Measurements from ENCODE around the gene KIF9. TPM values are rescaled to one million over a fixed set of nuclear protein-coding genes. Genes with fewer than 3 reads are reported as not detected.
"Not testable (repeated sequence)": the region's sequence is repeated elsewhere in the genome, so short reads cannot be mapped to it uniquely, and the experiment has no call there.

Gene KIF9
- total RNA-seq, 2 experiments from 2014 or later = 8.3 to 8.8 TPM

- ATAC-seq (no peak), DNase-seq (no peak)
- intact Hi-C loops (cut with micrococcal nuclease) = no loop called here
- Mint-ChIP-seq H3K4me3 (no peak overlapping the region), H3K27ac (no peak overlapping the region), H3K9me3 (no peaks in the 10 kb centered on the region), H3K4me1 (ENCODE audit: low read depth) (peaks cover 4% of the 10 kb centered on the region), H3K27me3 (no peaks in the 10 kb centered on the region), H3K36me3 (ENCODE audit: low read depth) (peaks cover 20% of the 10 kb centered on the region)
- ChIA-PET POLR2A (no interaction called here), CTCF (interaction anchor here (1.4 kb wide), 1 partner anchor 68 kb away, joined by 3 read pairs; no protein-coding TSS in a partner anchor)
- TF ChIP-seq CTCF (IDR thresholded peaks at IDR 0.05) = no peak
Observed at GRCh38 chr3:47318916-47319315, 36.3 kb upstream of the KIF9 start.

- H3K4me3 Mint-ChIP-seq; intact Hi-C loops (cut with micrococcal nuclease); H3K4me1 Mint-ChIP-seq (ENCODE audit: low read depth); H3K27me3 Mint-ChIP-seq; H3K9me3 Mint-ChIP-seq; ATAC-seq; H3K27ac Mint-ChIP-seq; DNase-seq; POLR2A ChIA-PET; CTCF ChIA-PET; H3K36me3 Mint-ChIP-seq (ENCODE audit: low read depth): not testable (repeated sequence)
Observed at GRCh38 chr3:47316151-47316550, 33.6 kb upstream of the KIF9 start.

DNA sequence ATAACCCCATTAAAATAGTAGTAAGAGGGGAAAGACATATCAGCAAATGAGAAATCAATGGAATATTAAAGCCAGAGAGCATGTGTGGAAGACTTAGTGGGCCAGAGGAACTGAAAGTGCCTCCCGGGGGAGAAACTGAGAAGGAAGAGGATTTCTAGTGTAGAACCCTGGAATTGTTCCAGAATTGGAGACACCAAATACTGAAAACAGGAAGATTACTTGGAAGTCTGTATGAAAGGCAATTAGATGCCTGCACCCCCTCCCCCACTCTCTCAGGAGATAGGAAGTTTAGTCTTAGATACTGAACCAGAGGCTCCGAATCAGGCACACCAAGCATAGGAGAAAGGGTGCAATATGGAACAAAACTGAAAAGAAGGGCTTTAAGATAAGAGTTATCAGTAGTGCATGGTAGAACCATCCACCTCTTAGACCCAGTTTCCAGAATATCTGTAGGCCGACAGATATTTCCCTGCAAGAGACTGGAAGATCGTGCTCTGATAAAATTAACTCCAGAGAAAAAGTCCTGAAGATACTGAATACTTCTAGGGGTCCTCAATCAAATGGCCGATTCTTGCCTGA, 32.6 kb upstream of the KIF9 start:
- ChIA-PET CTCF (interaction anchor here (3.0 kb wide), 1 partner anchor 9 kb away, joined by 28 read pairs; no protein-coding TSS in a partner anchor), POLR2A (no interaction called here)
- peaks cover 5% of the 10 kb centered on the region for H3K4me1 Mint-ChIP-seq (ENCODE audit: low read depth)
- H3K27me3 Mint-ChIP-seq = no peaks in the 10 kb centered on the region
- no peaks in the 10 kb centered on the region for H3K9me3 Mint-ChIP-seq
- no peak for TF ChIP-seq CTCF (IDR thresholded peaks at IDR 0.05)
- DNase-seq = no peak
- H3K27ac Mint-ChIP-seq = no peak overlapping the region
- ATAC-seq = no peak
- intact Hi-C loops (cut with micrococcal nuclease) = no loop called here
- peaks cover 8% of the 10 kb centered on the region for H3K36me3 Mint-ChIP-seq (ENCODE audit: low read depth)
- no peak overlapping the region for H3K4me3 Mint-ChIP-seq

GRCh38 chr3:47314056-47314764, 31.6 kb upstream of the KIF9 start:
- POLR2A ChIA-PET = interaction anchor here (0.9 to 1.0 kb wide), 2 partner anchors 13 to 16 kb away, joined by 3 read pairs; no protein-coding TSS in a partner anchor
- ATAC-seq (no peak), DNase-seq (no peak)
- CTCF ChIA-PET = interaction anchor here (1.1 to 3.0 kb wide), 2 partner anchors 10 to 150 kb away, joined by 3 to 28 read pairs; no protein-coding TSS in a partner anchor
- intact Hi-C loops (cut with micrococcal nuclease) = no loop called here
- Mint-ChIP-seq H3K9me3 (no peaks in the 10 kb centered on the region), H3K4me3 (no peak overlapping the region), H3K36me3 (ENCODE audit: low read depth) (peaks cover 8% of the 10 kb centered on the region), H3K4me1 (ENCODE audit: low read depth) (peaks cover 6% of the 10 kb centered on the region), H3K27me3 (no peaks in the 10 kb centered on the region), H3K27ac (no peak overlapping the region)
- TF ChIP-seq CTCF (IDR thresholded peaks at IDR 0.05) = no peak

- no peak for TF ChIP-seq CTCF (IDR thresholded peaks at IDR 0.05)
- ATAC-seq = no peak
- intact Hi-C loops (cut with micrococcal nuclease) = no loop called here
- ChIA-PET CTCF (interaction anchor here (1.1 to 3.0 kb wide), 2 partner anchors 11 to 149 kb away, joined by 3 to 28 read pairs; no protein-coding TSS in a partner anchor), POLR2A (interaction anchor here (0.9 to 1.0 kb wide), 2 partner anchors 14 to 17 kb away, joined by 3 read pairs; no protein-coding TSS in a partner anchor)
- H3K27ac Mint-ChIP-seq = no peak overlapping the region
- peaks cover 8% of the 10 kb centered on the region for H3K36me3 Mint-ChIP-seq (ENCODE audit: low read depth)
- H3K27me3 Mint-ChIP-seq = no peaks in the 10 kb centered on the region
- H3K4me3 Mint-ChIP-seq = no peak overlapping the region
- H3K4me1 Mint-ChIP-seq (ENCODE audit: low read depth) = peaks cover 6% of the 10 kb centered on the region
- H3K9me3 Mint-ChIP-seq = no peaks in the 10 kb centered on the region
- no peak for DNase-seq
Observed at GRCh38 chr3:47313341-47314055, 30.9 kb upstream of the KIF9 start.

All from activated CD8-positive, alpha-beta T cell treated with anti-CD3 and anti-CD28 coated beads for 36 hours (primary cell).